Superior temporal gyrus (tissue), 1 donor: ENCODE results near the gene CCNG2.

ENCODE experiments used
- DNase-seq: peaks from one replicate; pipeline ENCODE4 v3.0.0-alpha.2; 2016; ENCODE audit errors: extremely low spot score

Gene CCNG2

GRCh38 chr4:77203380-77204197 is 46.6 kb downstream of the CCNG2 start:
- peak; percentile 94 for DNase-seq

GRCh38 chr4:77204621-77205020 is 47.6 kb downstream of the CCNG2 start:
- no peak for DNase-seq

- DNase-seq, result no peak
These were observed 52.0 kb downstream of the CCNG2 start for GRCh38 chr4:77209012-77209411.

- no peak for DNase-seq
These were observed 52.9 kb downstream of the CCNG2 start for GRCh38 chr4:77209936-77210335.

GRCh38 chr4:77215107-77215506 is 58.1 kb downstream of the CCNG2 start:
- DNase-seq, result no peak

DNA sequence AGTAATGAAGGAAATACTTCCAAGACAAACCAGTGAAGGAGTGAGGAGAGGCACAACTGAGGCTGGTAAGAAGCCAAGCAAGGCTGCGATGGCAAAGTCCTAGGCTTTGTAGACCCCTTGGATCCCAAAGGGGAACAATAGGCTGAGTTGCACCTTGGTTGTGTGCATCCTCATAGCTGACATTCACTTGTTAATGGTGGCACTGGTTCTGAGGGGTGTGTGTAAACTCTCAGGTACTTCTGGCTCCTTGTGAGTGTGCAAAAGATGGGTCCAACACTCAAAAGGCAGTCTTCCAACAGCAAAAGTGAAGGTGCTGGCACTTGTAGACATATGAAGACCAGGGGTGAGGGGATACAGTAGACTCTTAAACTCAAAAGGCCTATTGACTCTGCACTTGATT is 60.5 kb downstream of the CCNG2 start:
- no peak for DNase-seq

DNA sequence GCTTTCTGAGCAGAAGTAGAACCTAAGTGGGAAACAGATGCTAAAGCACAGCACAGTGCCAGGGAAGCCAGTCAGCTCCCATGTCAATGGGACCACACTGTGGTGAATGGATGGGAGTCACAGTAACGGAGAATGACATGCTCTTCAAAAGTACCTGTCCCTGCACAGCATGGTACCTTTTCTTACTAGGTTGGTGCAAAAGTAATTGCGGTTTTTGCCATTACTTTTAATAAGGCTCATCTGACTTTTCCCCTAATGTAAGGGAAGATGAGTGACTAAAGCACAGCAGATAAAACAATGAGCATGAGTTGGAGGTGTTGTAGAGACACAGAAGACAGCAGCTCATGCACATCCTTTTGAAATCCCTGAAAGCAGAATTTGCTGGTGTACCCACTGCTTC is 62.3 kb downstream of the CCNG2 start:
- DNase-seq, result no peak
